Measurements from ENCODE around the gene BFAR. TPM values are rescaled to one million over a fixed set of nuclear protein-coding genes. Genes with fewer than 3 reads are reported as not detected.

BFAR gene
- total and polyA plus RNA-seq, 10 of the 15 experiments (the other 5 are each of a cell fraction or from before 2014, with no cell fraction given), result 34.6 to 62.0 (median 43.4) TPM

GRCh38 chr16:14634389-14634725, 1.6 kb downstream of the BFAR start:
- 66% methylated on average over 7 of the region's 7 CpGs for WGBS (ENCODE audit: insufficient coverage, insufficient replicate concordance, low lambda C conversion rate, missing lambda C conversion rate)
- ChIA-PET RAD21 (ENCODE audit: unreplicated experiment) (interaction anchor here (1.0 to 1.4 kb wide), 5 partner anchors 23 to 333 kb away, joined by 3 to 10 read pairs (median 4); no protein-coding TSS in a partner anchor), POLR2A (interaction anchor here (0.6 to 1.1 kb wide), 2 partner anchors 17 to 26 kb away, joined by 3 read pairs; no protein-coding TSS in a partner anchor), SMC1A (ENCODE audit: uncharacterized antibody, unreplicated experiment) (interaction anchor here (1.6 to 2.0 kb wide), 2 partner anchors 28 to 39 kb away, joined by 3 to 7 read pairs; no protein-coding TSS in a partner anchor), CTCF (interaction anchor here (1.0 kb wide), 1 partner anchor 8 kb away, joined by 3 read pairs; no protein-coding TSS in a partner anchor)
- H3K36me3 ChIP-seq (ENCODE audit: control insufficient read depth in 2 of 2, insufficient read depth in 2 of 2, low read length in 1 of 2), result peaks cover 0 to 7% of the 10 kb centered on the region in 2 experiments; a peak in 2 of 4 replicates
- no peaks in the 10 kb centered on the region for H3K27me3 ChIP-seq (replicated peaks in 1 of 2; ENCODE audit: control insufficient read depth in 2 of 2, insufficient read depth in 2 of 2, low read length in 1 of 2)
- TF ChIP-seq TCF3 (IDR thresholded peaks at IDR 0.05; ENCODE audit: borderline replicate concordance, insufficient read depth, low read depth, low read length) (no peak), RFX5 (IDR thresholded peaks at IDR 0.05; ENCODE audit: low read depth, low read length) (no peak), SPI1 (IDR thresholded peaks at IDR 0.05; ENCODE audit: borderline replicate concordance, insufficient read depth, low read depth, low read length) (no peak), HDGF (IDR thresholded peaks at IDR 0.05) (no peak), HDAC2 (IDR thresholded peaks at IDR 0.05) (no peak), CEBPZ (IDR thresholded peaks at IDR 0.05; ENCODE audit: low read depth, low read length) (no peak), PKNOX1 (IDR thresholded peaks at IDR 0.05) (no peak), SMAD5 (IDR thresholded peaks at IDR 0.05; ENCODE audit: low read depth) (no peak)
- TF ChIP-seq, protein P1, sequence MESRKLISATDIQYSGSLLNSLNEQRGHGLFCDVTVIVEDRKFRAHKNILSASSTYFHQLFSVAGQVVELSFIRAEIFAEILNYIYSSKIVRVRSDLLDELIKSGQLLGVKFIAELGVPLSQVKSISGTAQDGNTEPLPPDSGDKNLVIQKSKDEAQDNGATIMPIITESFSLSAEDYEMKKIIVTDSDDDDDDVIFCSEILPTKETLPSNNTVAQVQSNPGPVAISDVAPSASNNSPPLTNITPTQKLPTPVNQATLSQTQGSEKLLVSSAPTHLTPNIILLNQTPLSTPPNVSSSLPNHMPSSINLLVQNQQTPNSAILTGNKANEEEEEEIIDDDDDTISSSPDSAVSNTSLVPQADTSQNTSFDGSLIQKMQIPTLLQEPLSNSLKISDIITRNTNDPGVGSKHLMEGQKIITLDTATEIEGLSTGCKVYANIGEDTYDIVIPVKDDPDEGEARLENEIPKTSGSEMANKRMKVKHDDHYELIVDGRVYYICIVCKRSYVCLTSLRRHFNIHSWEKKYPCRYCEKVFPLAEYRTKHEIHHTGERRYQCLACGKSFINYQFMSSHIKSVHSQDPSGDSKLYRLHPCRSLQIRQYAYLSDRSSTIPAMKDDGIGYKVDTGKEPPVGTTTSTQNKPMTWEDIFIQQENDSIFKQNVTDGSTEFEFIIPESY (IDR thresholded peaks at IDR 0.05), result no peak
- no peak overlapping the region for H3K9ac ChIP-seq (ENCODE audit: control insufficient read depth, insufficient read depth, low read length)
- no peaks in the 10 kb centered on the region for H3K9me3 ChIP-seq (replicated peaks; ENCODE audit: control insufficient read depth, insufficient read depth, low read length)
- intact Hi-C loops (cut with micrococcal nuclease; ENCODE audit: unreplicated experiment), result loop anchor here (5.0 kb wide), 2 partner anchors 332 to 677 kb away; no protein-coding TSS in a partner anchor
- no peak overlapping the region for H2AFZ ChIP-seq (ENCODE audit: control insufficient read depth, low read depth, low read length)
- no peak for DNase-seq (ENCODE audit: low read depth, low spot score)
- FAIRE-seq, result no peak
- peak overlapping the region; percentile 58 for H3K4me2 ChIP-seq (ENCODE audit: control insufficient read depth, insufficient read depth)
- ATAC-seq, result no peak
- in situ Hi-C loops (cut with MboI), result loop anchor here (25.0 kb wide), 2 partner anchors 453 to 1003 kb away; partner anchors contain the start of genes MARF1 and RRN3
- H3K27ac ChIP-seq (ENCODE audit: control insufficient read depth, insufficient read depth), result no peak overlapping the region
- H3K79me2 ChIP-seq (ENCODE audit: control insufficient read depth, insufficient read depth, low read length), result peaks cover 66% of the 10 kb centered on the region
- no peaks in the 10 kb centered on the region for H4K20me1 ChIP-seq (ENCODE audit: control insufficient read depth, insufficient read depth)
- H3K4me1 ChIP-seq (ENCODE audit: control insufficient read depth, insufficient read depth, low read length), result peaks cover 10% of the 10 kb centered on the region
- no TSS peak for BruUV-seq (replicated peaks)
- H3K4me3 ChIP-seq, result peak overlapping the region; percentile 96

Data from GM12878 (cell line).